T-helper 2 cell (primary cell): ENCODE measurements around the gene TENT4A.
A peak's percentile ranks its signal among the peaks of the same experiment; 100 is the strongest.
"Not testable (repeated sequence)": the region's sequence is repeated elsewhere in the genome, so short reads cannot be mapped to it uniquely, and the experiment has no call there.

ENCODE experiments used
- DNase-seq, 5 experiments: peaks; one replicate each; pipeline versions ENCODE4 v3.0.0 to v3.0.0-alpha.2; 2012 to 2022

TENT4A gene

GRCh38 chr5:6774207-6774606 lies 61.0 kb downstream of the TENT4A start:
- not testable (repeated sequence) for DNase-seq

- no peak for DNase-seq
Measured at GRCh38 chr5:6774721-6775204, 61.5 kb downstream of the TENT4A start.

GRCh38 chr5:6775571-6775970 lies 62.3 kb downstream of the TENT4A start:
- no peak for DNase-seq

- DNase-seq, result peak in 2 of 5 experiments; percentile 25 to 36
Measured at GRCh38 chr5:6780802-6781391, 67.7 kb downstream of the TENT4A start.

GRCh38 chr5:6781716-6782115 lies 68.5 kb downstream of the TENT4A start:
- DNase-seq, result no peak

- DNase-seq, result no peak
Measured at GRCh38 chr5:6783787-6784186, 70.6 kb downstream of the TENT4A start.

- no peak for DNase-seq
Measured at GRCh38 chr5:6784481-6784880, 71.2 kb downstream of the TENT4A start.

GRCh38 chr5:6785161-6785860 lies 72.1 kb downstream of the TENT4A start:
- no peak for DNase-seq

- DNase-seq, result no peak
Measured at GRCh38 chr5:6785861-6786180, 72.6 kb downstream of the TENT4A start.

- no peak for DNase-seq
Measured at GRCh38 chr5:6786786-6787495, 73.7 kb downstream of the TENT4A start.

- DNase-seq, result no peak
Measured at GRCh38 chr5:6787941-6788340, 74.7 kb downstream of the TENT4A start.

- no peak for DNase-seq
Measured at GRCh38 chr5:6788439-6788838, 75.2 kb downstream of the TENT4A start.

GRCh38 chr5:6788956-6789649 lies 75.9 kb downstream of the TENT4A start:
- no peak for DNase-seq

- no peak for DNase-seq
Measured at GRCh38 chr5:6790346-6790865, 77.2 kb downstream of the TENT4A start.

- DNase-seq, result no peak
Measured at GRCh38 chr5:6791031-6791430, 77.8 kb downstream of the TENT4A start.

GRCh38 chr5:6792376-6792775 lies 79.1 kb downstream of the TENT4A start:
- DNase-seq, result no peak

- no peak for DNase-seq
Measured at GRCh38 chr5:6792911-6793471, 79.8 kb downstream of the TENT4A start.

GRCh38 chr5:6801236-6801635 lies 88.0 kb downstream of the TENT4A start:
- DNase-seq, result no peak

- DNase-seq, result no peak
Measured at GRCh38 chr5:6803981-6804550, 90.8 kb downstream of the TENT4A start.

- DNase-seq, result no peak
Measured at GRCh38 chr5:6804766-6805501, 91.7 kb downstream of the TENT4A start.

GRCh38 chr5:6805841-6806240 lies 92.6 kb downstream of the TENT4A start:
- no peak for DNase-seq
